GM10248 (cell line): ENCODE results near the gene METTL13.

Experiments
- CTCF ChIA-PET: fragments of 300-600 bp; sonication (Branson Sonifier 250); formaldehyde crosslinking; extraction: SDS; loops from one replicate; lab custom pipeline; 2021; ENCODE audit warnings: antibody characterized with exemption; lab: Yijun Ruan, JAX
- POLR2A ChIA-PET: fragments of 350-650 bp; sonication (Branson Sonifier 250); formaldehyde crosslinking; extraction: SDS; loops from one replicate; lab custom pipeline; 2020; ENCODE audit warnings: antibody characterized with exemption; lab: Yijun Ruan, JAX
- DNase-seq: peaks from one replicate; pipeline ENCODE4 v3.0.0; 2012; ENCODE audit errors: extremely low spot score
- TF ChIP-seq, protein P1 (sequence below): IDR thresholded peaks from 2 replicates; pipeline ENCODE4 v1.5.1; 2012; ENCODE audit warnings: mild to moderate bottlenecking, low read depth; ENCODE audit errors: extremely low read depth, missing control alignments, control extremely low read depth

The METTL13 gene

DNA sequence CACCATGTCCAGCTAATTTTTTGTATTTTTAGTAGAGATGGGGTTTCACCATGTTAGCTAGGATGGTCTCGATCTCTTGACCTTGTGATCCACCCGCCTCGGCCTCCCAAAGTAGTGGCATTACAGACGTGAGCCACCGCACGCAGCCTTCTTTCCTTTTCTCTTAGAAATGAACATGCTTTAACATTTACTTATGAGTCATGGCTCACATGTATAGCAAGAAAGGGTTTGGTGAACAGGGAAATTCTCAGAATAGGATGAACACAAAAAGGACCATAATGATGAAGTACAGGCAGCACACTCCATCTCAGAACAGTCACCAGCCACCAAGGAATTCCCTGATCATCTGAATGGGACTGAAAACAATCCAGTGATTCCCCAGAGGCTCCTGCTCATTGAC, 30.2 kb upstream of the METTL13 start:
- DNase-seq, result no peak
- TF ChIP-seq, protein P1, sequence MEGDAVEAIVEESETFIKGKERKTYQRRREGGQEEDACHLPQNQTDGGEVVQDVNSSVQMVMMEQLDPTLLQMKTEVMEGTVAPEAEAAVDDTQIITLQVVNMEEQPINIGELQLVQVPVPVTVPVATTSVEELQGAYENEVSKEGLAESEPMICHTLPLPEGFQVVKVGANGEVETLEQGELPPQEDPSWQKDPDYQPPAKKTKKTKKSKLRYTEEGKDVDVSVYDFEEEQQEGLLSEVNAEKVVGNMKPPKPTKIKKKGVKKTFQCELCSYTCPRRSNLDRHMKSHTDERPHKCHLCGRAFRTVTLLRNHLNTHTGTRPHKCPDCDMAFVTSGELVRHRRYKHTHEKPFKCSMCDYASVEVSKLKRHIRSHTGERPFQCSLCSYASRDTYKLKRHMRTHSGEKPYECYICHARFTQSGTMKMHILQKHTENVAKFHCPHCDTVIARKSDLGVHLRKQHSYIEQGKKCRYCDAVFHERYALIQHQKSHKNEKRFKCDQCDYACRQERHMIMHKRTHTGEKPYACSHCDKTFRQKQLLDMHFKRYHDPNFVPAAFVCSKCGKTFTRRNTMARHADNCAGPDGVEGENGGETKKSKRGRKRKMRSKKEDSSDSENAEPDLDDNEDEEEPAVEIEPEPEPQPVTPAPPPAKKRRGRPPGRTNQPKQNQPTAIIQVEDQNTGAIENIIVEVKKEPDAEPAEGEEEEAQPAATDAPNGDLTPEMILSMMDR, result no peak
- ChIA-PET CTCF (no interaction called here), POLR2A (no interaction called here)

DNA sequence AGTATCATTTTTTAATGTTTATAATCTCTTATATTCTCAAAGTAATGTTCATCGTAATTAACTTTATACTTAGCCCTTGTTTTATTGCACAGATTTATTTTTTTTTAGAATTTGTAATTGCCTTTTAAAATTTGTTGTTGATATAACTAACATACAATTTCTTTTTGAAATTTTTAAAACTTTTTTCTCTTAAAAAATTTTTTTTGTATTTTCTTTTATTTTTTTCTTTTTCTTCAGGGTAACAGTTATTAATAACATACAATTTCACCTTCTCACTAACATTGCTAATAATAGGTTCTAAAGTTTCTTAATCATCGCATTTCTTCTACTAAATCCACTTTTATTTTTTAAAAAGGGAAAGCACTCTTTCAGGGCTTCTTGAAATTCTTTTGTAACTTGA, 28.3 kb upstream of the METTL13 start:
- DNase-seq, result no peak
- CTCF ChIA-PET, result interaction anchor here (3.8 kb wide), 1 partner anchor 10 kb away, joined by 18 read pairs; the partner anchor contains the start of gene VAMP4
- TF ChIP-seq, protein P1, result no peak
- POLR2A ChIA-PET, result no interaction called here

DNA sequence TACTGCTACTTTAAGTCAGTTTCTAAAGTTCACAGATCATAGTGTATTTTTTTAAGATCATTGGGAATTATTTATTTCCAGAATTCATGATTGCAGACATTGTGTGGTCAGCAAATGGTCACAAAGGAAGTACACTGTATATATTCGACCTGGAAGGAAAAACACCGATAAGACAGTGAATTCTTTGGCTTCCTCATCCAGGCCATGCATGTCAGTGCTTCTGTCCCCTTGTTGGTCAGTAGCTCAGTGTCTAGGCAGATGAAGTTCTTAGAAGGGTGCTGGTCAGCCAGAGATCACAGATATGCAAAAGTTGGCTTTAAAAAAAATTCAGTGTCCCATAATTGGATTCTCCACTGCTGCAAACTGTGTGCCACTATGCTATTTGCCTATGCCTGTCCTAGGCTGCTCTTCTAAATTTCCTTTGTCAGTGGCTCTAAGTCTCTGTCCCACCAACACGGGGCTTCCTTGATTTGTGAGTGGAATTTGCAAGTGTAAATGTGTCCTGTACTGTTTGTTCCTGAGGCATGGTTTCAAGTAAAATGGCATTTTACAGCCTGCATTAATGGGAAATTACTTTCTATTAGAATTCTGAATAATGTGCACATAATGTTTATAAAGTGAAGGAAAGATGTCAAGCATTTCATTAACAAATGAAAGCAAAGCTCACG, 27.6 kb upstream of the METTL13 start:
- CTCF ChIA-PET, result interaction anchor here (3.8 kb wide), 1 partner anchor 11 kb away, joined by 18 read pairs; the partner anchor contains the start of gene VAMP4
- POLR2A ChIA-PET, result no interaction called here
- TF ChIP-seq, protein P1, result no peak
- no peak for DNase-seq

DNA sequence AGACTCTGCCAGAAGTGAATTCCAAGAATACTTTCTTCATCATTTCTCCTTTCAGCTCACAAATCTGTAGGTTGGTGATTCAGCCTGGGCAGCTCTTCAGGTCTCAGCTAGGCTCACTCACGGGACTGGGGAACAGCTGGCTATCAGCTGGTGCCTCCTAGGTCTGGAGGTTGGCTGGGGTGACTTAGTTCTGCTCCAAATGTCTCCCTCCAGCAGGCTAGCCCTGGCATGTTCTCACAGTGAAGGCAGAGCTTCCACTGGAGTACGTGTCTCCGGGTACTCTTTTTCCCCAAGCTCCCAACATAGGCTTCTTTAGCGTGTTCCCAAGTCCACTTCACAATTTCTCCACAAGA, 27.1 kb upstream of the METTL13 start:
- CTCF ChIA-PET, result interaction anchor here (3.8 kb wide), 1 partner anchor 11 kb away, joined by 18 read pairs; the partner anchor contains the start of gene VAMP4
- POLR2A ChIA-PET, result no interaction called here
- DNase-seq, result no peak
- TF ChIP-seq, protein P1, result no peak

DNA sequence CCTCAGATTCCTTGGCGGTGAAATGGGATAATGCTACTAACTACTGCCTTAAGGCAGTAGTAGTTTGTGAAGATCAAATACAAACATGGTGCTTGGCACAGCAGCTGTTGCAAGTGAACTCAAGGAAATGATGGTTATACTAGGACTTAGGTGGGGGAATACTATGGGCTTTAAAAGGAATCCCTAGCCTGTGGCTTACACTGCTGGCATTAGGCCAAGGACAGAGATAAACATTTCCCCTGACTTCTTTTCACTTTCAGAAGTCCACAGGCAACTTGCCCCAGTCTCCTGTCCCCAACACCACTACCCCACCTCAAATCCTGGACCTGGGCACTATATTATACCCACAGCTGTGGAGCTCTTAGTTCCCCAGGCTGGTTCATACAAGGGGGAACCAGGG, 26.5 kb upstream of the METTL13 start:
- TF ChIP-seq, protein P1, result no peak
- CTCF ChIA-PET, result interaction anchor here (3.8 kb wide), 1 partner anchor 12 kb away, joined by 18 read pairs; the partner anchor contains the start of gene VAMP4
- DNase-seq, result no peak
- POLR2A ChIA-PET, result no interaction called here

DNA sequence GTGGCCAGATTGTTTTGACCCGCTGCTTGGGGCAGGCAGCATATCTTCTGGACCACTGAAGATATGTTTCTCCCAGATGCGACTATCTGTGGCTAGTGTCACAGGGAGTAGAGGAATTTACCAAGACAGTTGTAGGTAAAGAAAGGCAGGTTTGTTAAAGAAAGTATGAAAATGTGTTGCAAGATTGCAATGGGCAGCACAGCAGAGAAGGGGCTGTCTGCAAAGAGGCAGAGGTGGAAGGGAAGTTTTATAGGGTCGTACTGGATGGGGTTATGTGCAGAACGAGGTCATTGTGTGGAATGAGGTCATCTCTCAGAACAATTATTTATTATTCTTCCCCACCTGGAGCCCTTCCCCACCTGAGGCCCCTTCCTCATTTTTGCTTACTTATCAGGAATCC, 24.6 kb upstream of the METTL13 start:
- no peak for DNase-seq
- TF ChIP-seq, protein P1, result no peak
- CTCF ChIA-PET, result interaction anchor here (1.4 to 3.8 kb wide), 2 partner anchors 9 to 14 kb away, joined by 4 to 18 read pairs; partner anchors contain the start of gene VAMP4
- POLR2A ChIA-PET, result no interaction called here

DNA sequence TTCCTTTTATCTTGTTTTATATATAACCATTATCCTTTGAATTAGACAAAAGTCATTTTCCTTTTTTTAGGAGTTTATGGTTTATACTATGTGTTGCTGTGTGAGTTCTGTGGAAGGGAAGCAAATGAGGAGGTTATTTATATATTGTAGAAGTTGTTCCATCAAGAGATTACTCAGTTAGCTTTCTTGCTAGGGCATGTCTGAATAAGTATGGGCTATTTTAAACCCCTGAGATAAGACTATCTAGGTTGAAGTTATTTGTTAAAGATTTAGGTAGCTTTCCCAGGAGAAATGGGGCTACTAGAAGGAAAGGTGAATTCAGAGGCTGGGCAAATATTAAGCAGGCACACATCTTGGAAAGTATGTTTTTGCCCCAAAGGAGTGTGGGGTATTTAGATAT, 23.4 kb upstream of the METTL13 start:
- TF ChIP-seq, protein P1, result no peak
- CTCF ChIA-PET, result no interaction called here
- no peak for DNase-seq
- POLR2A ChIA-PET, result no interaction called here
